GM12801 (cell line): ENCODE measurements around the gene PRKAR1B.

Source experiments
- CTCF ChIP-seq: IDR thresholded peaks from one replicate; pipeline ENCODE4 v1.5.1; 2011; ENCODE audit warnings: control low read depth; ENCODE audit not compliant: insufficient read length; ENCODE audit errors: extremely low read depth

Gene PRKAR1B

DNA sequence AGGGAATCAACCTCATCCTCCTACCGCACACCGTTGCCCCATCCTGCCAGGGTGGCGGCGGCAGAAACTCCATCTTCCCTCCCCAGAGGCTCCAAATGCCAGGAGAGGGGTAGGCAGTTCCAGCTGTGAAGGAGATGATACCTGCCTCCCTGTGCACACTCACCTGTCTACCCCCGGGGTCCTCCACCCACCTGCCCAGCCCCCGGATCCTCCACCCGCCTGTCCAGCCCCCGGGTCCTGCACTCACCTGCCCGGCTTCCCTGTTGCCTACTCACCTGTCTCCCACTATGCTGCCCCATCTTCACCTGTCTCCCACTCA lies 14.0 kb downstream of the PRKAR1B start:
- no peak for TF ChIP-seq CTCF

GRCh38 chr7:712381-713138 lies 14.5 kb downstream of the PRKAR1B start:
- TF ChIP-seq CTCF: no peak

DNA sequence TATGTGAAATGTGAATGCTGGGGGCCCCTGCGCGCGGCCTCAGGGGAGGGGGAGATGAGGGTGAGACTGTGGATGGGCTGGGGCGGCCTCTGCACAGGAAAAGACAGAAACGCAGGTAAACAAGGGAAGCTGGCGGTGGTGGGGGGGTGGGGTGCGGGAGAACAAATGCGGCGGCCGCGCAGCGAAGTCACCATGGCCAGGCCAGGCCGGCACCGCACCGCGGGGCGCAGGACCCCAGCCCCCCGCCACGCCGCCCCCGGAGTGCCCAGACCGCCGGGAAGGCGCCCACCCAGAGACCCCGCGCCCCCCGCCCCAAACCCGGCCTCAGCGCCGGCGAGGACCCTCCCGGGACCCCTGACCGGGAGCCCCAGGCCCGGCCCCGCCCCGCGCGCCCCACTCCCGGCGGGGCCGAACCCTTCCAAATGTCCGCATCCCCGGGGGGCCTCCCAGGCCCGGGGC lies 15.1 kb downstream of the PRKAR1B start:
- TF ChIP-seq CTCF: no peak

DNA sequence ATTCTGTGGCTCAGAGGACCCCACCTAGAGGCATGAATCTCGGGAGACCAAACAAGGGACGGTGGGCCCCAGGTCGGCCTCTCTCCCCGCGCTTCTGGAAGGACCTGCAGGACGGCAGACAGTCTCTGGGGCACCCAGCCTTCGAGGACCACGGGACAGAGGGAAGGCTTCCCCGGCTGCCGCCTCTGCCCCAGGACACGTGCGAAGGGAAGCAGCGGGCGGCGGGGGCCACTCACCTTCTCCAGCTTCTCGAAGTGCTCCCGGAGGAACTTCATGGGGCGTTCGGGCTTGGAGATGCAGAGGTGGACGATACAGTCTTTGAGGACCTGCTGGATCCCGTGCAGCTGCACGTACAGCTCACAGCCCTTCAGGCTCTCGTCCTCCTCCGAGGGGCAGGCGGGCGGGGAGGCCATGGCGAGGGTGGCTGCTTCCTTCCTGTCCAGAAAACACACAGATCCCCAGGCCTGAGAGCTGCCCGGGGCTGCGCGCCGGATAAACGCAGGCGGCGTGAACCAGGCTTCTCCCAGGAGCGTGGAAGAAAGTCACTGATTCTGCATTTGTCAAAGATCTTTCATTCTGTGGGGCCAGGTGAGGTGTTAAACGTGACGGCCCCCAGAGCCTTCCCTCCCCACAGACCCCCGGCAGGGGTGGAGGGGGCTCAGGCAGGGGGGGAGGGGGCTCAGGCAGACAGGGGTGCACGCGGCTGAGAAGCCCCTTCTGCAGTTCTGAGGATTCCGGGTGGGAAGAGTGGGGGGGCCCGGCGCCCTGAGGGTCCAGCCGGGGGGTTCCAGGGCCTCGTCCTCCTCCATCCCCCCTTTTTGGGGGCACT lies 15.8 kb downstream of the PRKAR1B start:
- TF ChIP-seq CTCF: no peak

DNA sequence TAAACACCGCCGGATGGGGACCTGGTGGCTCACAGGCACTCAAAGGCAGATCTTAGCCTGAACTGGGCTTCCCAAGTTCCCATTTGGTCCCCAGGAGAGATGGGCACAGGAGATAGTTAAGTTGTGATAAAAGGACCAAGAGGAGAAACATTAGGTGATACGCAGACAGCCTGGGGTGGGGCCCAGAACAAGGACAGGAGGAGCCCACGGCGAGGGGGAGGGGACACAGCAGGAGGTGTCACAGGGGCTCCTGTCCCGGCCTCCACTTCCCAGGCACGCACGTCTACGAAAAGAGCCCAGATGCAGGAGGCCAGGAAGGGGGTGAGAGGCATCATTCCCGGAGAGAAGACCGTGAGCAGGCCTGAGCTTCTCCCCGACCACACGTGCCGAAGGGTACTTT lies 16.9 kb downstream of the PRKAR1B start:
- no peak for TF ChIP-seq CTCF

- no peak for TF ChIP-seq CTCF
Measured at GRCh38 chr7:707296-708000, 19.6 kb downstream of the PRKAR1B start.

- no peak for TF ChIP-seq CTCF
Measured at GRCh38 chr7:706721-707120, 20.4 kb downstream of the PRKAR1B start.
